H1 (cell line): ENCODE results near the gene NUBPL.

Experiments
- CBX5 ChIP-seq: fragments of 300-800, 300-1000 bp; sonication (generic); IDR thresholded peaks from 2 replicates; pipeline ENCODE4 v1.7.1; 2016; ENCODE audit warnings: antibody characterized with exemption, low read length, low read depth
- CBX8 ChIP-seq: fragments of 300-800, 300-1000 bp; sonication (generic); IDR thresholded peaks from 2 replicates; pipeline ENCODE4 v1.7.1; 2016; ENCODE audit warnings: low read depth, low read length, borderline replicate concordance
- CHD2 ChIP-seq: IDR thresholded peaks from 2 replicates; pipeline ENCODE4 v1.6.1; 2012; ENCODE audit warnings: low read length, improper control_type of control experiment
- EZH2 ChIP-seq: fragments of 200-600 bp; sonication (generic); IDR thresholded peaks from 2 replicates; pipeline ENCODE4 v1.7.1; 2012; ENCODE audit warnings: low read depth, mild to moderate bottlenecking, moderate library complexity, low read length, inconsistent platforms; ENCODE audit not compliant: severe bottlenecking
- JUND ChIP-seq: IDR thresholded peaks from 2 replicates; pipeline ENCODE4 v1.6.1; 2011; ENCODE audit warnings: mild to moderate bottlenecking, improper control_type of control experiment, low read length
- NANOG ChIP-seq: IDR thresholded peaks from 2 replicates; pipeline ENCODE4 v1.6.1; 2011; ENCODE audit warnings: low read length, low read depth, mild to moderate bottlenecking, inconsistent platforms; ENCODE audit not compliant: insufficient read depth, poor library complexity, severe bottlenecking
- NRF1 ChIP-seq: IDR thresholded peaks from 2 replicates; pipeline ENCODE4 v1.6.1; 2011; ENCODE audit warnings: mild to moderate bottlenecking, low read depth, low read length, improper control_type of control experiment
- POU5F1 ChIP-seq: IDR thresholded peaks from 2 replicates; pipeline ENCODE4 v1.6.1; 2011; ENCODE audit warnings: low read depth, mild to moderate bottlenecking, low read length, moderate library complexity
- TF ChIP-seq, protein P1 (sequence below): IDR thresholded peaks from 2 replicates; pipeline ENCODE4 v1.6.1; 2011; ENCODE audit warnings: low read length, improper control_type of control experiment
- TF ChIP-seq, protein P2 (sequence below), 3 experiments: IDR thresholded peaks; 1 replicate in 2 of 3; 2 replicates in 1 of 3; pipeline versions ENCODE4 v1.5.1 to v1.6.1; 2011; ENCODE audit warnings: low read length in 3 of 3, mild to moderate bottlenecking in 3 of 3, inconsistent platforms in 2 of 3, low read depth in 1 of 3, moderate library complexity in 1 of 3; ENCODE audit not compliant: insufficient read depth in 1 of 3; ENCODE audit errors: control extremely low read depth in 1 of 3
- TF ChIP-seq, protein P3 (sequence below): IDR thresholded peaks from 2 replicates; pipeline ENCODE4 v1.6.1; 2012; ENCODE audit warnings: inconsistent platforms

DNA sequence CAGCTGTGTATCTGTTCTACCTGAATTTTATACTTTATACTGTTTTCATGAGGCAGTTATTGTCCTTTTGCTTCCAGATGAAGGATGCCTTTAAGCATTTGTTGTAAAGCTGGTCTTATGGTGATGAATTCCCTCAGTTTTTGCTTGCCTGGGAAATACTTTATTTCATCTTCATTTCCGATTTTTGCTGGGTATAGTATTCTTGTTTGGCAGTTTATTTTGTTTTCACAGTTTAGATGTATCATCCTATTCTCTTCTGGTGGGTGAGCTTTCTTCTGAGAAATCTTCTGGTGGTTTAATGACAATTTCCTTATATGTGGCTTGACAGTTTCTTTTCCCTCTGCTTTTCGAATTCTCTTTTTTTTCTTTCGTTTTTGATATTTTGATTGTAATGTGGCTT, 188.1 kb downstream of the NUBPL start:
- TF ChIP-seq, protein P1, sequence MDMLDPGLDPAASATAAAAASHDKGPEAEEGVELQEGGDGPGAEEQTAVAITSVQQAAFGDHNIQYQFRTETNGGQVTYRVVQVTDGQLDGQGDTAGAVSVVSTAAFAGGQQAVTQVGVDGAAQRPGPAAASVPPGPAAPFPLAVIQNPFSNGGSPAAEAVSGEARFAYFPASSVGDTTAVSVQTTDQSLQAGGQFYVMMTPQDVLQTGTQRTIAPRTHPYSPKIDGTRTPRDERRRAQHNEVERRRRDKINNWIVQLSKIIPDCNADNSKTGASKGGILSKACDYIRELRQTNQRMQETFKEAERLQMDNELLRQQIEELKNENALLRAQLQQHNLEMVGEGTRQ, result no peak
- TF ChIP-seq, protein P2, sequence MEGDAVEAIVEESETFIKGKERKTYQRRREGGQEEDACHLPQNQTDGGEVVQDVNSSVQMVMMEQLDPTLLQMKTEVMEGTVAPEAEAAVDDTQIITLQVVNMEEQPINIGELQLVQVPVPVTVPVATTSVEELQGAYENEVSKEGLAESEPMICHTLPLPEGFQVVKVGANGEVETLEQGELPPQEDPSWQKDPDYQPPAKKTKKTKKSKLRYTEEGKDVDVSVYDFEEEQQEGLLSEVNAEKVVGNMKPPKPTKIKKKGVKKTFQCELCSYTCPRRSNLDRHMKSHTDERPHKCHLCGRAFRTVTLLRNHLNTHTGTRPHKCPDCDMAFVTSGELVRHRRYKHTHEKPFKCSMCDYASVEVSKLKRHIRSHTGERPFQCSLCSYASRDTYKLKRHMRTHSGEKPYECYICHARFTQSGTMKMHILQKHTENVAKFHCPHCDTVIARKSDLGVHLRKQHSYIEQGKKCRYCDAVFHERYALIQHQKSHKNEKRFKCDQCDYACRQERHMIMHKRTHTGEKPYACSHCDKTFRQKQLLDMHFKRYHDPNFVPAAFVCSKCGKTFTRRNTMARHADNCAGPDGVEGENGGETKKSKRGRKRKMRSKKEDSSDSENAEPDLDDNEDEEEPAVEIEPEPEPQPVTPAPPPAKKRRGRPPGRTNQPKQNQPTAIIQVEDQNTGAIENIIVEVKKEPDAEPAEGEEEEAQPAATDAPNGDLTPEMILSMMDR (IDR thresholded peaks at IDR 0.05; ENCODE audit: control extremely low read depth in 1 of 3, insufficient read depth in 1 of 3, low read depth in 1 of 3, low read length in 3 of 3), result no peak
- TF ChIP-seq POU5F1, result no peak
- TF ChIP-seq EZH2, result no peak
- no peak for TF ChIP-seq JUND
- no peak for TF ChIP-seq CBX5
- no peak for TF ChIP-seq NANOG
- no peak for TF ChIP-seq CHD2
- no peak for TF ChIP-seq CBX8
- no peak for TF ChIP-seq NRF1
- TF ChIP-seq, protein P3, sequence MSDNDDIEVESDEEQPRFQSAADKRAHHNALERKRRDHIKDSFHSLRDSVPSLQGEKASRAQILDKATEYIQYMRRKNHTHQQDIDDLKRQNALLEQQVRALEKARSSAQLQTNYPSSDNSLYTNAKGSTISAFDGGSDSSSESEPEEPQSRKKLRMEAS, result no peak
